Body of pancreas (tissue), 4 donors: ENCODE results near the gene RALGPS2.

Experiments
- POLR2A ChIP-seq, 3 donors: fragments of 450-650 bp; IDR thresholded peaks; one replicate each; pipeline ENCODE4 v1.6.1; 2016; ENCODE audit warnings: antibody characterized with exemption in 3 of 3, mild to moderate bottlenecking in 2 of 3
- TF ChIP-seq, protein P1 (sequence below), 7 experiments: fragments of 450-650 bp in 4 of 7; fragments of 200-600 bp in 3 of 7; sonication (generic) in 3 of 7; IDR thresholded peaks; one replicate each; pipeline ENCODE4 v1.5.1; 2016 to 2019; ENCODE audit warnings: antibody characterized with exemption in 7 of 7

DNA sequence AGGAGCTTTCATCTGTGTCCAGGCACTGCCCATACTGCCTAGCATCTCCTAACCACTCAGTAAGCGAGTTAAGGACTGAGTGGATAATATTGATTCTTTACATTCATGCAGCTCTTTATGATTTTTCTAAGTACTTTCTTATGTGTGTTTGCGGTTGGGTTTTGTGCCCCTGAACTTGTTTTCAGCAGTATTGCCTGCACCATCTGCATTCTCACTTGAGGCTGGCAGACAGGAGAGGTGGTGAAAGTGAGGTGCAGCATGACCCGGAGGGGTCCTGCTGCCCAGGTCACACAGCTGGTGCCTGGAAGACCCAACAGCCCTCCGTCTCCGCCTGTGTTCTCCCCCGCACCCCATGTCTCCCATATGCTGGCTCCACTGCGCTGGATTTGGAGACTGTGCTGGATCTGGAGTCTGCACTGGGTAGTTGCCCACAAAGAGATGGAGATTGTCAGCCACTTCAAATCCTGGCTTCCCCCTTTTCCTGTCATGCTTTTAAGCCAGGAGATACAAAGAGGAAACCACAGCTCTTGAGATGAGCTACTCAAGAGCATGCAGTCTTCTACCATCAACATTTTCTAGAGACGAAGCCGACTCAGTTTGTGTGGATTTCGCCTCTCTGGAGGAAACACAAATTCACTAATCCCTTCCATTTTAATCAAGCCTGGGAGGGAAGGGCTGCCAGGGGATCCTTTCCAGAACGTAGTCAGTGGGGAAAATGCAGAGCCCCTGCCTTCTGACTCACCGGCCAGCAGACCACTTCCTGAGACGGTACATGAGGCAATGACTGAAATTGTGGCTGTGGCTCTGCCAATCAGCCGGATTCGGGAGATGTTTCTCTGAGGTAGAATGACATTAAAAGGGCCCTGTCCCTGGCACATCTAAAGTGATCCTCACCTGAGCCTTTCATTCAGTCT is 217.5 kb downstream of the RALGPS2 start:
- TF ChIP-seq, protein P1, sequence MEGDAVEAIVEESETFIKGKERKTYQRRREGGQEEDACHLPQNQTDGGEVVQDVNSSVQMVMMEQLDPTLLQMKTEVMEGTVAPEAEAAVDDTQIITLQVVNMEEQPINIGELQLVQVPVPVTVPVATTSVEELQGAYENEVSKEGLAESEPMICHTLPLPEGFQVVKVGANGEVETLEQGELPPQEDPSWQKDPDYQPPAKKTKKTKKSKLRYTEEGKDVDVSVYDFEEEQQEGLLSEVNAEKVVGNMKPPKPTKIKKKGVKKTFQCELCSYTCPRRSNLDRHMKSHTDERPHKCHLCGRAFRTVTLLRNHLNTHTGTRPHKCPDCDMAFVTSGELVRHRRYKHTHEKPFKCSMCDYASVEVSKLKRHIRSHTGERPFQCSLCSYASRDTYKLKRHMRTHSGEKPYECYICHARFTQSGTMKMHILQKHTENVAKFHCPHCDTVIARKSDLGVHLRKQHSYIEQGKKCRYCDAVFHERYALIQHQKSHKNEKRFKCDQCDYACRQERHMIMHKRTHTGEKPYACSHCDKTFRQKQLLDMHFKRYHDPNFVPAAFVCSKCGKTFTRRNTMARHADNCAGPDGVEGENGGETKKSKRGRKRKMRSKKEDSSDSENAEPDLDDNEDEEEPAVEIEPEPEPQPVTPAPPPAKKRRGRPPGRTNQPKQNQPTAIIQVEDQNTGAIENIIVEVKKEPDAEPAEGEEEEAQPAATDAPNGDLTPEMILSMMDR (IDR thresholded peaks at IDR 0.05), result no peak
- TF ChIP-seq POLR2A (IDR thresholded peaks at IDR 0.05), result no peak
